Esophagus muscularis mucosa (tissue), 4 donors: ENCODE data around the gene ACLY. TPM values are rescaled to one million over a fixed set of nuclear protein-coding genes. Genes with fewer than 3 reads are reported as not detected.

Experiments
- DNase-seq: peaks from one replicate; pipeline ENCODE4 v3.0.0-alpha.2; 2017; ENCODE audit errors: extremely low spot score
- H3K27ac ChIP-seq, 4 donors: fragments of 200-600 bp; sonication (generic); replicated peaks in 1 of 4; 1 replicate in 3 of 4; 2 replicates in 1 of 4; pipeline ENCODE4 v1.5.1; 2016 to 2019; ENCODE audit warnings: mild to moderate bottlenecking in 1 of 4
- H3K27me3 ChIP-seq, 4 donors: fragments of 200-600 bp; sonication (generic); one replicate each; pipeline versions ENCODE4 v1.5.1 to v1.6.0; 2016 to 2019
- H3K36me3 ChIP-seq, 4 donors: fragments of 200-600 bp; sonication (generic); one replicate each; pipeline ENCODE4 v1.5.1; 2016 to 2019
- H3K4me1 ChIP-seq, 4 donors: fragments of 200-600 bp; sonication (generic); one replicate each; pipeline ENCODE4 v1.5.1; 2016 to 2019
- H3K4me3 ChIP-seq, 4 donors: fragments of 200-600 bp; sonication (generic); 1 replicate in 2 of 4; 2 replicates in 2 of 4; pipeline ENCODE4 v1.5.1; 2016 to 2019; ENCODE audit warnings: mild to moderate bottlenecking in 4 of 4, moderate library complexity in 1 of 4
- H3K9me3 ChIP-seq, 4 donors: fragments of 200-600 bp; sonication (generic); 1 replicate in 3 of 4; 2 replicates in 1 of 4; pipeline ENCODE4 v1.5.1; 2016 to 2019
- CTCF ChIP-seq, 3 experiments: fragments of 200-600 bp in 2 of 3; fragments of 450-650 bp in 1 of 3; sonication (generic) in 2 of 3; IDR thresholded peaks; one replicate each; pipeline ENCODE4 v1.5.1; 2017 to 2019; ENCODE audit warnings: antibody characterized with exemption in 3 of 3, mild to moderate bottlenecking in 2 of 3, moderate library complexity in 1 of 3
- EP300 ChIP-seq: sonication (generic); formaldehyde crosslinking; IDR thresholded peaks from one replicate; pipeline ENCODE4 v1.6.1; 2017; ENCODE audit warnings: antibody characterized with exemption
- POLR2A ChIP-seq: fragments of 450-650 bp; IDR thresholded peaks from one replicate; pipeline ENCODE4 v1.6.1; 2017; ENCODE audit warnings: antibody characterized with exemption, moderate library complexity, mild to moderate bottlenecking, low read depth
- POLR2AphosphoS5 ChIP-seq, 2 donors: sonication (generic); formaldehyde crosslinking; IDR thresholded peaks; one replicate each; pipeline ENCODE4 v1.6.1; 2017; ENCODE audit warnings: antibody characterized with exemption in 2 of 2
- WGBS: methylation state at CpG from one replicate; pipeline ENCODE4 v1.1.5; 2018; 5-methylcytosine and 5-hydroxymethylcytosine counted together
- intact Hi-C: fragments of 100-400 bp; cut with DNase I; formaldehyde crosslinking; loops from one replicate; pipeline ENCODE4 v1.15.1; 2023
- total RNA-seq, 4 donors: library from RNA; depleted of rRNA; stranded (reverse); fragments of >200 nt; gene quantifications; one replicate each; pipeline versions ENCODE4 v1.1.0 to v1.2.1, GENCODE V29; 2016

The ACLY gene
- total RNA-seq, 4 donors from 2014 or later: 52.3 to 87.7 (median 71.3) TPM

GRCh38 chr17:41959030-41959335 is 40.2 kb upstream of the ACLY start:
- intact Hi-C loops: no loop called here
- no peak overlapping the region for H3K27ac ChIP-seq

GRCh38 chr17:41957869-41958439 is 39.2 kb upstream of the ACLY start:
- Histone ChIP-seq H3K27me3 (no peaks in the 10 kb centered on the region), H3K4me1 (peaks cover 3 to 7% (median 5%) of the 10 kb centered on the region in 4 donors), H3K27ac (no peak overlapping the region), H3K36me3 (peaks cover 0 to 11% (median 3%) of the 10 kb centered on the region in 4 donors), H3K4me3 (no peak overlapping the region), H3K9me3 (no peaks in the 10 kb centered on the region)
- DNase-seq: no peak
- WGBS: 85% methylated on average over 6 of the region's 6 CpGs
- TF ChIP-seq POLR2A (no peak), EP300 (no peak), POLR2AphosphoS5 (IDR thresholded peaks at IDR 0.05) (no peak)
- intact Hi-C loops: no loop called here

More at GRCh38 chr17:41959030-41959335, 40.2 kb upstream of the ACLY start:
- DNase-seq: no peak
- H3K27me3 ChIP-seq: no peaks in the 10 kb centered on the region
- H3K36me3 ChIP-seq: peaks cover 0 to 6% (median 3%) of the 10 kb centered on the region in 4 donors
- no peaks in the 10 kb centered on the region for H3K9me3 ChIP-seq
- 67% methylated on average over 1 of the region's 2 CpGs for WGBS
- no peak for TF ChIP-seq POLR2AphosphoS5 (IDR thresholded peaks at IDR 0.05)
- no peak for TF ChIP-seq CTCF (IDR thresholded peaks at IDR 0.05)
- no peak for TF ChIP-seq POLR2A
- no peak for TF ChIP-seq EP300
- no peak overlapping the region for H3K4me3 ChIP-seq
- peaks cover 3 to 9% (median 7%) of the 10 kb centered on the region in 4 donors for H3K4me1 ChIP-seq

- Histone ChIP-seq H3K4me3 (no peak overlapping the region), H3K27me3 (no peaks in the 10 kb centered on the region), H3K9me3 (no peaks in the 10 kb centered on the region), H3K36me3 (peaks cover 0 to 11% (median 5%) of the 10 kb centered on the region in 4 donors), H3K4me1 (peaks cover 0 to under 1% (median 0%) of the 10 kb centered on the region in 4 donors), H3K27ac (no peak overlapping the region)
- TF ChIP-seq POLR2A (no peak), CTCF (IDR thresholded peaks at IDR 0.05) (no peak), EP300 (no peak), POLR2AphosphoS5 (IDR thresholded peaks at IDR 0.05) (no peak)
- DNase-seq: no peak
- intact Hi-C loops: no loop called here
- WGBS: 81% methylated on average over 11 of the region's 11 CpGs
These were observed 38.5 kb upstream of the ACLY start for GRCh38 chr17:41957031-41957868.

GRCh38 chr17:41956522-41956921 is 37.8 kb upstream of the ACLY start:
- H3K4me3 ChIP-seq: no peak overlapping the region
- intact Hi-C loops: no loop called here
- TF ChIP-seq EP300: no peak
- no peak for TF ChIP-seq POLR2AphosphoS5 (IDR thresholded peaks at IDR 0.05)
- TF ChIP-seq CTCF (IDR thresholded peaks at IDR 0.05): no peak
- no peak for TF ChIP-seq POLR2A

GRCh38 chr17:41948762-41949460 is 30.2 kb upstream of the ACLY start:
- no peak overlapping the region for H3K27ac ChIP-seq
- TF ChIP-seq CTCF (IDR thresholded peaks at IDR 0.05) (no peak), EP300 (no peak), POLR2AphosphoS5 (IDR thresholded peaks at IDR 0.05) (no peak), POLR2A (no peak)
- intact Hi-C loops: no loop called here
- no peak for DNase-seq
- WGBS: 84% methylated on average over 11 of the region's 11 CpGs
- H3K4me1 ChIP-seq: no peaks in the 10 kb centered on the region
- no peaks in the 10 kb centered on the region for H3K9me3 ChIP-seq
- no peaks in the 10 kb centered on the region for H3K27me3 ChIP-seq
- peaks cover 0 to 18% (median 5%) of the 10 kb centered on the region in 4 donors for H3K36me3 ChIP-seq
- H3K4me3 ChIP-seq: no peak overlapping the region

More at GRCh38 chr17:41956522-41956921, 37.8 kb upstream of the ACLY start:
- Histone ChIP-seq H3K4me1 (no peaks in the 10 kb centered on the region), H3K27me3 (no peaks in the 10 kb centered on the region), H3K9me3 (no peaks in the 10 kb centered on the region), H3K36me3 (peaks cover 0 to 11% (median 5%) of the 10 kb centered on the region in 4 donors), H3K27ac (no peak overlapping the region)
- WGBS: 92% methylated on average over 6 of the region's 6 CpGs
- DNase-seq: no peak
